CD4-positive, alpha-beta T cell treated with Interleukin-4 for 4 hours (primary cell): ENCODE data around the gene GOLGA8M.
"Not testable (repeated sequence)": the region's sequence is repeated elsewhere in the genome, so short reads cannot be mapped to it uniquely, and the experiment has no call there.

Experiments
- DNase-seq: peaks from one replicate; pipeline ENCODE4 v3.0.0-alpha.2; 2020

The GOLGA8M gene

DNA sequence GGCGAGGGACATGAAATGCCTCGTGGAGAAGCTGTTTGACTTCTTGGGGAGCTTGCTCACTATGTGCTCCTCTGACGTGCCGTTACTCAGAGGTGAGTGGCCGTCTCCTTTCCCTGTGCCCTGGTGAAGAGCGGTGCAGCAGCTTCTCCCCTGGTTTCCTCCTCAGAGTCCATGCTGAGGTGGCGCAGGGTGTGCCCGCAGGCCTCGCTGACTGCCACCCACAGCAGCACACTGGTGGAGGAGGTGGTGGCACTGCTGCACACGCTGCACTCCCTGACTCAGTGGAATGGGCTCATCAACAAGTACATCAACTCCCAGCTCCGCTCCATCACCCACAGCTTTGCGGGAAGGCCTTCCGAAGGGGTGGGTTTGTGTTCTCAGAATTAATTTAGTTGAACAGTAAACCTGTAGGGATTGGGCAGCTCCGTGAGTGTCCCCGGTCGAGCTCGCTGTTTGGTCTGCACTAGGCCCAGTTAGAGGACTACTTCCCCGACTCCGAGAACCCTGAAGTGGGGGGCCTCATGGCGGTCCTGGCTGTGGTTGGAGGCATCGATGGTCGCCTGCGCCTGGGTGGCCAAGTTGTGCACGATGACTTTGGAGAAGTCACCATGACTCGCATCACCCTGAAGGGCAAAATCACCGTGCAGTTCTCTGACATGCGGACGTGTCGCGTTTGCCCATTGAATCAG, 56.7 kb downstream of the GOLGA8M start:
- DNase-seq = not testable (repeated sequence)

DNA sequence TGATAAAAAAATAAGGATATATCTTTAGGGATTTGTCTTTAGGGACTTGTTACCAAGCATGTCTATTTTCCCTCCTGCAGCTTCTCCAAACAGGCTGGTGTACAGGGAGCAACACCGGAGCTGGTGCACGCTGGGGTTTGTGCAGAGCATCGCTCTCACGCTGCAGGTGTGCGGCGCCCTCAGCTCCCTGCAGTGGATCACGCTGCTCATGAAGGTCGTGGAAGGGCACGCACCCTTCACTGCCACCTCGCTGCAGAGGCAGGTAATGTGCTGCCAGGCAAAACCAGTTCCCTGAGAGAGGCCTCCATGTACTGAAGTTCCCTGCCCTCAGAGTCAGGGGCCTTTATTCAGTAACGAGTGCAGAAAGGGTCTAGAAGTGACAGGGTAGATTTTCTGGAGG, 58.0 kb downstream of the GOLGA8M start:
- not testable (repeated sequence) for DNase-seq

DNA sequence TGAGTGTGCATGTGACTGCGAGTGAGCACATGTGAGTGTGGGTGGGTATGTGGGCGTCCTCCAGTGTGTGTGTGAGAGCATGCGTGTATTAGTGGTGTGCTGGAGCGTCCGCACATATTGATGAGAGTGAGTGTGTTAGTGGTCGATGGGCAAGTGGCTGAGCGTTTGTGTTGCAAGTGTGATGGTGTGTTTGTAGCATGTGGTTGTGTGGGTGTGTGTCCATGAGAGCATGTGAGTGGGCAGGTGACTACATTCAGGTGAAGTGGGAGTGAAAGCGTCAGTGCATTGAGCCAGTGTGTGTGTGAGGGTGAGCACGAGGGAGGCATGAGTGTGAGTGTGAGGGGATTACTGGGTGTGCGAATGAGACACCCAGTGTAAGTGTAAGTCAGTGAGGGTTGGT, 59.7 kb downstream of the GOLGA8M start:
- not testable (repeated sequence) for DNase-seq
